ENCODE measurements around the gene NR1D1.

GRCh38 chr17:40148527-40148926 is 48.1 kb upstream of the NR1D1 start:
- TF ChIP-seq, protein P1, sequence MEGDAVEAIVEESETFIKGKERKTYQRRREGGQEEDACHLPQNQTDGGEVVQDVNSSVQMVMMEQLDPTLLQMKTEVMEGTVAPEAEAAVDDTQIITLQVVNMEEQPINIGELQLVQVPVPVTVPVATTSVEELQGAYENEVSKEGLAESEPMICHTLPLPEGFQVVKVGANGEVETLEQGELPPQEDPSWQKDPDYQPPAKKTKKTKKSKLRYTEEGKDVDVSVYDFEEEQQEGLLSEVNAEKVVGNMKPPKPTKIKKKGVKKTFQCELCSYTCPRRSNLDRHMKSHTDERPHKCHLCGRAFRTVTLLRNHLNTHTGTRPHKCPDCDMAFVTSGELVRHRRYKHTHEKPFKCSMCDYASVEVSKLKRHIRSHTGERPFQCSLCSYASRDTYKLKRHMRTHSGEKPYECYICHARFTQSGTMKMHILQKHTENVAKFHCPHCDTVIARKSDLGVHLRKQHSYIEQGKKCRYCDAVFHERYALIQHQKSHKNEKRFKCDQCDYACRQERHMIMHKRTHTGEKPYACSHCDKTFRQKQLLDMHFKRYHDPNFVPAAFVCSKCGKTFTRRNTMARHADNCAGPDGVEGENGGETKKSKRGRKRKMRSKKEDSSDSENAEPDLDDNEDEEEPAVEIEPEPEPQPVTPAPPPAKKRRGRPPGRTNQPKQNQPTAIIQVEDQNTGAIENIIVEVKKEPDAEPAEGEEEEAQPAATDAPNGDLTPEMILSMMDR (IDR thresholded peaks at IDR 0.05) = no peak
- TF ChIP-seq TCF7L2 (IDR thresholded peaks at IDR 0.05; ENCODE audit: low read depth, low read length) (no peak), REST (IDR thresholded peaks at IDR 0.05; ENCODE audit: insufficient read depth in 1 of 2, low read depth in 2 of 2, low read length in 1 of 2) (no peak), POLR2AphosphoS5 (IDR thresholded peaks at IDR 0.05; ENCODE audit: low read depth, low read length) (no peak), SIN3A (IDR thresholded peaks at IDR 0.05; ENCODE audit: borderline replicate concordance, insufficient read depth, low read depth, low read length) (no peak)
